ENCODE measurements around the gene LRRC45.

The LRRC45 gene

GRCh38 chr17:82053130-82053529 is 30.0 kb downstream of the LRRC45 start (continued):
- no peak for TF ChIP-seq CREB5 (CRISPR knock-in tag; IDR thresholded peaks at IDR 0.05; ENCODE audit: low read depth)
- TF ChIP-seq ZNF565 (CRISPR knock-in tag; conservative IDR thresholded peaks at IDR 0.05; ENCODE audit: low read depth), result no peak
- no peak for TF ChIP-seq ZFP3 (CRISPR knock-in tag; IDR thresholded peaks at IDR 0.05)
- no peak for TF ChIP-seq OSR1 (CRISPR knock-in tag; IDR thresholded peaks at IDR 0.05)
- TF ChIP-seq, protein P1, sequence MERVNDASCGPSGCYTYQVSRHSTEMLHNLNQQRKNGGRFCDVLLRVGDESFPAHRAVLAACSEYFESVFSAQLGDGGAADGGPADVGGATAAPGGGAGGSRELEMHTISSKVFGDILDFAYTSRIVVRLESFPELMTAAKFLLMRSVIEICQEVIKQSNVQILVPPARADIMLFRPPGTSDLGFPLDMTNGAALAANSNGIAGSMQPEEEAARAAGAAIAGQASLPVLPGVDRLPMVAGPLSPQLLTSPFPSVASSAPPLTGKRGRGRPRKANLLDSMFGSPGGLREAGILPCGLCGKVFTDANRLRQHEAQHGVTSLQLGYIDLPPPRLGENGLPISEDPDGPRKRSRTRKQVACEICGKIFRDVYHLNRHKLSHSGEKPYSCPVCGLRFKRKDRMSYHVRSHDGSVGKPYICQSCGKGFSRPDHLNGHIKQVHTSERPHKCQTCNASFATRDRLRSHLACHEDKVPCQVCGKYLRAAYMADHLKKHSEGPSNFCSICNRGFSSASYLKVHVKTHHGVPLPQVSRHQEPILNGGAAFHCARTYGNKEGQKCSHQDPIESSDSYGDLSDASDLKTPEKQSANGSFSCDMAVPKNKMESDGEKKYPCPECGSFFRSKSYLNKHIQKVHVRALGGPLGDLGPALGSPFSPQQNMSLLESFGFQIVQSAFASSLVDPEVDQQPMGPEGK (CRISPR knock-in tag; IDR thresholded peaks at IDR 0.05; ENCODE audit: borderline replicate concordance), result no peak

DNA sequence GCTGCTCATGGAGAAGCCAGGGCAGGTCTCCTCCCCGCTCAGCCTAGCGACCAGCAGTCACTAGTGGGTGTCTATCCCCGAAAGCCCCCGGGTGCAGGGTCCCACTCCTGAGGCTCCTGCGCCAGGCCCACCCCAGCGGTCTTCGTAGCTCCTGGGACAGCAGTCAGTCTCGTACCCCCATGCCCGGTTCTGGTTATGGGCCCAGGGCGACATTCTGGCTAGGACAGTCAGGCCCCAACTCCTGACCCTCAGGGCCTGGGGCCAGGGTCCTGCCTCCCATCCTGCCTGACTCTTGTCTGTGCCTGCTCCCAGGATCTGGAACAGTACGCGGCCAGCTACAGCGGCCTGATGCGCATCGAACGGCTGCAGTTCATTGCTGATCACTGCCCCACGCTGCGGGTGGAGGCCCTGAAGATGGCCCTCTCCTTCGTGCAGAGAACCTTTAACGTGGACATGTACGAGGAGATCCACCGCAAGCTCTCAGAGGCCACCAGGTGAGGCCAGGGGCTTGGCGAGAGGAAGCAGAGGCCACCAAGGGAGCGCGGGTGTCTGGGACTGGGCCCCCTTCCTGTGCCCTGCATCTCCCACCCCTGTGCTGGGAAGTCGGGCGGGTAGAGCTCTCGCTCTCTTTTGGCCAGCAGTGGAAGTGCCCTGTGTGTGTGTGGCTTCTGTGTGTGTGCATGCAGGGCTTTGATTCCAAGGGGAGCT is 30.6 kb downstream of the LRRC45 start:
- no peak for ATAC-seq
- TF ChIP-seq OSR1 (CRISPR knock-in tag; IDR thresholded peaks at IDR 0.05), result no peak
- TF ChIP-seq ZC3H10 (CRISPR knock-in tag; IDR thresholded peaks at IDR 0.05), result no peak
- TF ChIP-seq BACH2 (CRISPR knock-in tag; IDR thresholded peaks at IDR 0.05; ENCODE audit: borderline replicate concordance), result no peak
- no peak for TF ChIP-seq POU6F1 (CRISPR knock-in tag; IDR thresholded peaks at IDR 0.05; ENCODE audit: borderline replicate concordance, low read depth)
- TF ChIP-seq ISL1 (CRISPR knock-in tag; IDR thresholded peaks at IDR 0.05), result no peak
- TF ChIP-seq TSHZ2 (CRISPR knock-in tag; IDR thresholded peaks at IDR 0.05), result no peak
- no peak for TF ChIP-seq ARNTL (CRISPR knock-in tag; IDR thresholded peaks at IDR 0.05; ENCODE audit: borderline replicate concordance, low read depth)
- no peak for TF ChIP-seq ZNF8 (CRISPR knock-in tag; IDR thresholded peaks at IDR 0.05)
- TF ChIP-seq TOX (CRISPR knock-in tag; IDR thresholded peaks at IDR 0.05; ENCODE audit: borderline replicate concordance), result no peak
- TF ChIP-seq ZFP30 (CRISPR knock-in tag; IDR thresholded peaks at IDR 0.05), result no peak
- TF ChIP-seq CSRNP3 (CRISPR knock-in tag; IDR thresholded peaks at IDR 0.05), result no peak
- TF ChIP-seq GLIS3 (CRISPR knock-in tag; IDR thresholded peaks at IDR 0.05), result no peak
- TF ChIP-seq PPARA (CRISPR knock-in tag; IDR thresholded peaks at IDR 0.05; ENCODE audit: borderline replicate concordance), result no peak
- no peak for TF ChIP-seq ZFP3 (CRISPR knock-in tag; IDR thresholded peaks at IDR 0.05)
- no peak for TF ChIP-seq ESRRG (CRISPR knock-in tag; IDR thresholded peaks at IDR 0.05)
- no peak for TF ChIP-seq RARB (CRISPR knock-in tag; IDR thresholded peaks at IDR 0.05)
- TF ChIP-seq, protein P1 (CRISPR knock-in tag; IDR thresholded peaks at IDR 0.05; ENCODE audit: borderline replicate concordance), result no peak
